Measurements from ENCODE around the gene ZNF511.

GRCh38 chr10:133353202-133353959, 44.7 kb downstream of the ZNF511 start:
- TF ChIP-seq EZH2phosphoT487 (conservative IDR thresholded peaks at IDR 0.05; ENCODE audit: low read length) (no peak), CTCF (IDR thresholded peaks at IDR 0.05; ENCODE audit: insufficient read depth, low read length, poor library complexity, severe bottlenecking) (no peak)

All from SU-DHL-6 (cell line).